Peyer's patch (tissue), 4 donors: ENCODE results near the gene FSTL5.

ENCODE experiments used
- POLR2A ChIP-seq, 2 donors: fragments of 450-650 bp; IDR thresholded peaks; one replicate each; pipeline ENCODE4 v1.5.1; 2017; ENCODE audit warnings: antibody characterized with exemption in 2 of 2, mild to moderate bottlenecking in 2 of 2, moderate library complexity in 2 of 2
- TF ChIP-seq, protein P1 (sequence below), 6 experiments: fragments of 450-650 bp in 4 of 6; fragments of 200-600 bp in 2 of 6; sonication (generic) in 1 of 6; IDR thresholded peaks; one replicate each; pipeline ENCODE4 v1.5.1; 2017 to 2019; ENCODE audit warnings: antibody characterized with exemption in 6 of 6, mild to moderate bottlenecking in 3 of 6, moderate library complexity in 1 of 6

DNA sequence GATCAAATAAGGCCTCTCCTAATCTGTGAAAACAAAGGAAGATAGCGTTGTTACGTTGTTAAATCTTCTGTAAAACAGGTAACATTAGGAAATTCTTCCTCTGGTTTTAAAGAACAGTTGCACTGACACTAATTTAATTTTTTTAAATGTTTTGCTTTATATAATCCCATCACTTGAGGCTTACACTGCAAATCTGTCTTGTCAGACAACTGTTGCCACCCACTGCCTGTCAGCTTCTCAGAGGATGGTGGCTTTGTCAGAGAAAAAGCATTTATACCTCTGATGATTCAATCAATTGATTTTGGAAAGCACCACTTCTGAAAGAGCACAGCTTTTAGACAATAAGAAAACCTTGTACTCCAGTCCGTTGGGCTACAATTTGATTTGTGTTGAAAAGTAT, 799.1 kb downstream of the FSTL5 start:
- TF ChIP-seq, protein P1, sequence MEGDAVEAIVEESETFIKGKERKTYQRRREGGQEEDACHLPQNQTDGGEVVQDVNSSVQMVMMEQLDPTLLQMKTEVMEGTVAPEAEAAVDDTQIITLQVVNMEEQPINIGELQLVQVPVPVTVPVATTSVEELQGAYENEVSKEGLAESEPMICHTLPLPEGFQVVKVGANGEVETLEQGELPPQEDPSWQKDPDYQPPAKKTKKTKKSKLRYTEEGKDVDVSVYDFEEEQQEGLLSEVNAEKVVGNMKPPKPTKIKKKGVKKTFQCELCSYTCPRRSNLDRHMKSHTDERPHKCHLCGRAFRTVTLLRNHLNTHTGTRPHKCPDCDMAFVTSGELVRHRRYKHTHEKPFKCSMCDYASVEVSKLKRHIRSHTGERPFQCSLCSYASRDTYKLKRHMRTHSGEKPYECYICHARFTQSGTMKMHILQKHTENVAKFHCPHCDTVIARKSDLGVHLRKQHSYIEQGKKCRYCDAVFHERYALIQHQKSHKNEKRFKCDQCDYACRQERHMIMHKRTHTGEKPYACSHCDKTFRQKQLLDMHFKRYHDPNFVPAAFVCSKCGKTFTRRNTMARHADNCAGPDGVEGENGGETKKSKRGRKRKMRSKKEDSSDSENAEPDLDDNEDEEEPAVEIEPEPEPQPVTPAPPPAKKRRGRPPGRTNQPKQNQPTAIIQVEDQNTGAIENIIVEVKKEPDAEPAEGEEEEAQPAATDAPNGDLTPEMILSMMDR (IDR thresholded peaks at IDR 0.05) = no peak
- TF ChIP-seq POLR2A (IDR thresholded peaks at IDR 0.05) = no peak
